Coronary artery (tissue), 2 donors: ENCODE data around the gene KCNJ15.

Source experiments
- DNase-seq: peaks from one replicate; pipeline ENCODE4 v3.0.0-alpha.2; 2017; ENCODE audit warnings: low spot score
- H3K27ac ChIP-seq, 2 donors: fragments of 200-600 bp; sonication (generic); one replicate each; pipeline ENCODE4 v1.5.1; 2016 to 2019
- H3K4me3 ChIP-seq: fragments of 200-600 bp; sonication (generic); 2 replicates; pipeline ENCODE4 v1.5.1; 2016; ENCODE audit warnings: mild to moderate bottlenecking, moderate library complexity
- CTCF ChIP-seq: fragments of 200-600 bp; sonication (generic); IDR thresholded peaks from one replicate; pipeline ENCODE4 v1.5.1; 2019; ENCODE audit warnings: antibody characterized with exemption

The KCNJ15 gene

GRCh38 chr21:38352536-38353219 lies 95.9 kb downstream of the KCNJ15 start:
- TF ChIP-seq CTCF, result peak; percentile 38
- DNase-seq, result no peak
- H3K4me3 ChIP-seq, result no peak overlapping the region
- peak overlapping the region; percentile 38 to 50 for H3K27ac ChIP-seq

- no peak for DNase-seq
- Histone ChIP-seq H3K27ac (no peak overlapping the region), H3K4me3 (no peak overlapping the region)
- TF ChIP-seq CTCF, result no peak
Measured at GRCh38 chr21:38354231-38354630, 97.4 kb downstream of the KCNJ15 start.

- no peak overlapping the region for H3K4me3 ChIP-seq
- TF ChIP-seq CTCF, result no peak
- no peak overlapping the region for H3K27ac ChIP-seq
- no peak for DNase-seq
Measured at GRCh38 chr21:38354746-38355145, 98.0 kb downstream of the KCNJ15 start.

GRCh38 chr21:38355353-38355752 lies 98.6 kb downstream of the KCNJ15 start:
- no peak overlapping the region for H3K27ac ChIP-seq
- TF ChIP-seq CTCF, result no peak
- H3K4me3 ChIP-seq, result no peak overlapping the region
- no peak for DNase-seq

GRCh38 chr21:38355992-38356781 lies 99.4 kb downstream of the KCNJ15 start:
- Histone ChIP-seq H3K4me3 (no peak overlapping the region), H3K27ac (no peak overlapping the region)
- DNase-seq, result peak; percentile 83
- peak; percentile 93 for TF ChIP-seq CTCF
